ENCODE data around the gene PWP2.
"Not testable (repeated sequence)": the region's sequence is repeated elsewhere in the genome, so short reads cannot be mapped to it uniquely, and the experiment has no call there.

DNA sequence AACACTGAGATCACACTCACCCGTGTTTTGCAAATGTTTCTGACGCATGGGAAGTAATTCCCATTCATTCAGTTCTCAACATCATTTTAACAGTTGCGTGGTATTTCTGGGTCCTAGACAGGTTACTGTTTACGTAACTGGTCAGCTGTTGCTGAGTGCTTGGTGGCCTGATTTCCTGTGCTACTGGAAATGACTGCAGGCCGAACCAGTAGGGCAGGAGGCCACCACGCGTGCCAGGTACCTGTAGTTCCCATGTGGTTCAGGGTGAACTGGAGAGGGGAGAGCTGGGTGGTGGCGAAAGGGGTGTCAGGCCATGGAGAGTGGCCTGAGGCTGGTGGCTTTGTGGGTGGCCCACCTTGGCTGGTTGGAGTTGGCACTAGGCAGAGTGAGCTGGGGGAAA lies 27.5 kb downstream of the PWP2 start:
- TF ChIP-seq, protein P1, sequence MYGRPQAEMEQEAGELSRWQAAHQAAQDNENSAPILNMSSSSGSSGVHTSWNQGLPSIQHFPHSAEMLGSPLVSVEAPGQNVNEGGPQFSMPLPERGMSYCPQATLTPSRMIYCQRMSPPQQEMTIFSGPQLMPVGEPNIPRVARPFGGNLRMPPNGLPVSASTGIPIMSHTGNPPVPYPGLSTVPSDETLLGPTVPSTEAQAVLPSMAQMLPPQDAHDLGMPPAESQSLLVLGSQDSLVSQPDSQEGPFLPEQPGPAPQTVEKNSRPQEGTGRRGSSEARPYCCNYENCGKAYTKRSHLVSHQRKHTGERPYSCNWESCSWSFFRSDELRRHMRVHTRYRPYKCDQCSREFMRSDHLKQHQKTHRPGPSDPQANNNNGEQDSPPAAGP (tag by site-specific recombination; IDR thresholded peaks at IDR 0.05), result not testable (repeated sequence)
- TF ChIP-seq, protein P2, sequence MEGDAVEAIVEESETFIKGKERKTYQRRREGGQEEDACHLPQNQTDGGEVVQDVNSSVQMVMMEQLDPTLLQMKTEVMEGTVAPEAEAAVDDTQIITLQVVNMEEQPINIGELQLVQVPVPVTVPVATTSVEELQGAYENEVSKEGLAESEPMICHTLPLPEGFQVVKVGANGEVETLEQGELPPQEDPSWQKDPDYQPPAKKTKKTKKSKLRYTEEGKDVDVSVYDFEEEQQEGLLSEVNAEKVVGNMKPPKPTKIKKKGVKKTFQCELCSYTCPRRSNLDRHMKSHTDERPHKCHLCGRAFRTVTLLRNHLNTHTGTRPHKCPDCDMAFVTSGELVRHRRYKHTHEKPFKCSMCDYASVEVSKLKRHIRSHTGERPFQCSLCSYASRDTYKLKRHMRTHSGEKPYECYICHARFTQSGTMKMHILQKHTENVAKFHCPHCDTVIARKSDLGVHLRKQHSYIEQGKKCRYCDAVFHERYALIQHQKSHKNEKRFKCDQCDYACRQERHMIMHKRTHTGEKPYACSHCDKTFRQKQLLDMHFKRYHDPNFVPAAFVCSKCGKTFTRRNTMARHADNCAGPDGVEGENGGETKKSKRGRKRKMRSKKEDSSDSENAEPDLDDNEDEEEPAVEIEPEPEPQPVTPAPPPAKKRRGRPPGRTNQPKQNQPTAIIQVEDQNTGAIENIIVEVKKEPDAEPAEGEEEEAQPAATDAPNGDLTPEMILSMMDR (tag by site-specific recombination; IDR thresholded peaks at IDR 0.05), result not testable (repeated sequence)
- not testable (repeated sequence) for TF ChIP-seq ZNF560 (tag by site-specific recombination; IDR thresholded peaks at IDR 0.05; ENCODE audit: borderline replicate concordance); ZNF146 (tag by site-specific recombination; IDR thresholded peaks at IDR 0.05); ZNF24 (tag by site-specific recombination; IDR thresholded peaks at IDR 0.05); IKZF3 (tag by site-specific recombination; IDR thresholded peaks at IDR 0.05)
- TF ChIP-seq, protein P3, sequence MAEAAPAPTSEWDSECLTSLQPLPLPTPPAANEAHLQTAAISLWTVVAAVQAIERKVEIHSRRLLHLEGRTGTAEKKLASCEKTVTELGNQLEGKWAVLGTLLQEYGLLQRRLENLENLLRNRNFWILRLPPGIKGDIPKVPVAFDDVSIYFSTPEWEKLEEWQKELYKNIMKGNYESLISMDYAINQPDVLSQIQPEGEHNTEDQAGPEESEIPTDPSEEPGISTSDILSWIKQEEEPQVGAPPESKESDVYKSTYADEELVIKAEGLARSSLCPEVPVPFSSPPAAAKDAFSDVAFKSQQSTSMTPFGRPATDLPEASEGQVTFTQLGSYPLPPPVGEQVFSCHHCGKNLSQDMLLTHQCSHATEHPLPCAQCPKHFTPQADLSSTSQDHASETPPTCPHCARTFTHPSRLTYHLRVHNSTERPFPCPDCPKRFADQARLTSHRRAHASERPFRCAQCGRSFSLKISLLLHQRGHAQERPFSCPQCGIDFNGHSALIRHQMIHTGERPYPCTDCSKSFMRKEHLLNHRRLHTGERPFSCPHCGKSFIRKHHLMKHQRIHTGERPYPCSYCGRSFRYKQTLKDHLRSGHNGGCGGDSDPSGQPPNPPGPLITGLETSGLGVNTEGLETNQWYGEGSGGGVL (tag by site-specific recombination; IDR thresholded peaks at IDR 0.05), result not testable (repeated sequence)
- TF ChIP-seq, protein P4, sequence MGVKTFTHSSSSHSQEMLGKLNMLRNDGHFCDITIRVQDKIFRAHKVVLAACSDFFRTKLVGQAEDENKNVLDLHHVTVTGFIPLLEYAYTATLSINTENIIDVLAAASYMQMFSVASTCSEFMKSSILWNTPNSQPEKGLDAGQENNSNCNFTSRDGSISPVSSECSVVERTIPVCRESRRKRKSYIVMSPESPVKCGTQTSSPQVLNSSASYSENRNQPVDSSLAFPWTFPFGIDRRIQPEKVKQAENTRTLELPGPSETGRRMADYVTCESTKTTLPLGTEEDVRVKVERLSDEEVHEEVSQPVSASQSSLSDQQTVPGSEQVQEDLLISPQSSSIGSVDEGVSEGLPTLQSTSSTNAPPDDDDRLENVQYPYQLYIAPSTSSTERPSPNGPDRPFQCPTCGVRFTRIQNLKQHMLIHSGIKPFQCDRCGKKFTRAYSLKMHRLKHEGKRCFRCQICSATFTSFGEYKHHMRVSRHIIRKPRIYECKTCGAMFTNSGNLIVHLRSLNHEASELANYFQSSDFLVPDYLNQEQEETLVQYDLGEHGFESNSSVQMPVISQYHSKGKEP (tag by site-specific recombination; IDR thresholded peaks at IDR 0.05), result not testable (repeated sequence)
- TF ChIP-seq, protein P5, sequence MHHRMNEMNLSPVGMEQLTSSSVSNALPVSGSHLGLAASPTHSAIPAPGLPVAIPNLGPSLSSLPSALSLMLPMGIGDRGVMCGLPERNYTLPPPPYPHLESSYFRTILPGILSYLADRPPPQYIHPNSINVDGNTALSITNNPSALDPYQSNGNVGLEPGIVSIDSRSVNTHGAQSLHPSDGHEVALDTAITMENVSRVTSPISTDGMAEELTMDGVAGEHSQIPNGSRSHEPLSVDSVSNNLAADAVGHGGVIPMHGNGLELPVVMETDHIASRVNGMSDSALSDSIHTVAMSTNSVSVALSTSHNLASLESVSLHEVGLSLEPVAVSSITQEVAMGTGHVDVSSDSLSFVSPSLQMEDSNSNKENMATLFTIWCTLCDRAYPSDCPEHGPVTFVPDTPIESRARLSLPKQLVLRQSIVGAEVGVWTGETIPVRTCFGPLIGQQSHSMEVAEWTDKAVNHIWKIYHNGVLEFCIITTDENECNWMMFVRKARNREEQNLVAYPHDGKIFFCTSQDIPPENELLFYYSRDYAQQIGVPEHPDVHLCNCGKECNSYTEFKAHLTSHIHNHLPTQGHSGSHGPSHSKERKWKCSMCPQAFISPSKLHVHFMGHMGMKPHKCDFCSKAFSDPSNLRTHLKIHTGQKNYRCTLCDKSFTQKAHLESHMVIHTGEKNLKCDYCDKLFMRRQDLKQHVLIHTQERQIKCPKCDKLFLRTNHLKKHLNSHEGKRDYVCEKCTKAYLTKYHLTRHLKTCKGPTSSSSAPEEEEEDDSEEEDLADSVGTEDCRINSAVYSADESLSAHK (tag by site-specific recombination; IDR thresholded peaks at IDR 0.05), result not testable (repeated sequence)

All from HEK293 (cell line).